GM12872 (cell line): ENCODE measurements around the gene MSH3.

ENCODE experiments used
- TF ChIP-seq, protein P1 (sequence below): IDR thresholded peaks from 3 replicates; pipeline ENCODE4 v1.5.1; 2011; ENCODE audit warnings: low read depth, mild to moderate bottlenecking, low read length, moderate library complexity; ENCODE audit not compliant: insufficient read depth

MSH3 gene

GRCh38 chr5:80921026-80921425 lies 266.6 kb downstream of the MSH3 start:
- TF ChIP-seq, protein P1, sequence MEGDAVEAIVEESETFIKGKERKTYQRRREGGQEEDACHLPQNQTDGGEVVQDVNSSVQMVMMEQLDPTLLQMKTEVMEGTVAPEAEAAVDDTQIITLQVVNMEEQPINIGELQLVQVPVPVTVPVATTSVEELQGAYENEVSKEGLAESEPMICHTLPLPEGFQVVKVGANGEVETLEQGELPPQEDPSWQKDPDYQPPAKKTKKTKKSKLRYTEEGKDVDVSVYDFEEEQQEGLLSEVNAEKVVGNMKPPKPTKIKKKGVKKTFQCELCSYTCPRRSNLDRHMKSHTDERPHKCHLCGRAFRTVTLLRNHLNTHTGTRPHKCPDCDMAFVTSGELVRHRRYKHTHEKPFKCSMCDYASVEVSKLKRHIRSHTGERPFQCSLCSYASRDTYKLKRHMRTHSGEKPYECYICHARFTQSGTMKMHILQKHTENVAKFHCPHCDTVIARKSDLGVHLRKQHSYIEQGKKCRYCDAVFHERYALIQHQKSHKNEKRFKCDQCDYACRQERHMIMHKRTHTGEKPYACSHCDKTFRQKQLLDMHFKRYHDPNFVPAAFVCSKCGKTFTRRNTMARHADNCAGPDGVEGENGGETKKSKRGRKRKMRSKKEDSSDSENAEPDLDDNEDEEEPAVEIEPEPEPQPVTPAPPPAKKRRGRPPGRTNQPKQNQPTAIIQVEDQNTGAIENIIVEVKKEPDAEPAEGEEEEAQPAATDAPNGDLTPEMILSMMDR: no peak

- TF ChIP-seq, protein P1: no peak
Observed at GRCh38 chr5:80925931-80926330, 271.5 kb downstream of the MSH3 start.
